ENCODE data around the gene CCDC24. TPM values are rescaled to one million over a fixed set of nuclear protein-coding genes. Genes with fewer than 3 reads are reported as not detected.

CCDC24 gene
- total RNA-seq, 6 donors from 2014 or later = 7.3 to 14.5 (median 10.0) TPM

- Histone ChIP-seq H3K9me3 (no peaks in the 10 kb centered on the region), H3K36me3 (peaks cover 0 to 81% (median 56%) of the 10 kb centered on the region in 4 donors), H3K27me3 (no peaks in the 10 kb centered on the region), H3K4me1 (no peaks in the 10 kb centered on the region), H3K27ac (no peak overlapping the region), H3K4me3 (no peak overlapping the region)
- WGBS, 2 donors = 89 to 93% methylated on average over 2 to 3 of the region's 3 CpGs
- DNase-seq (no peak), ATAC-seq (ENCODE audit: low FRiP score in 2 of 2) (no peak)
- TF ChIP-seq, protein P1, sequence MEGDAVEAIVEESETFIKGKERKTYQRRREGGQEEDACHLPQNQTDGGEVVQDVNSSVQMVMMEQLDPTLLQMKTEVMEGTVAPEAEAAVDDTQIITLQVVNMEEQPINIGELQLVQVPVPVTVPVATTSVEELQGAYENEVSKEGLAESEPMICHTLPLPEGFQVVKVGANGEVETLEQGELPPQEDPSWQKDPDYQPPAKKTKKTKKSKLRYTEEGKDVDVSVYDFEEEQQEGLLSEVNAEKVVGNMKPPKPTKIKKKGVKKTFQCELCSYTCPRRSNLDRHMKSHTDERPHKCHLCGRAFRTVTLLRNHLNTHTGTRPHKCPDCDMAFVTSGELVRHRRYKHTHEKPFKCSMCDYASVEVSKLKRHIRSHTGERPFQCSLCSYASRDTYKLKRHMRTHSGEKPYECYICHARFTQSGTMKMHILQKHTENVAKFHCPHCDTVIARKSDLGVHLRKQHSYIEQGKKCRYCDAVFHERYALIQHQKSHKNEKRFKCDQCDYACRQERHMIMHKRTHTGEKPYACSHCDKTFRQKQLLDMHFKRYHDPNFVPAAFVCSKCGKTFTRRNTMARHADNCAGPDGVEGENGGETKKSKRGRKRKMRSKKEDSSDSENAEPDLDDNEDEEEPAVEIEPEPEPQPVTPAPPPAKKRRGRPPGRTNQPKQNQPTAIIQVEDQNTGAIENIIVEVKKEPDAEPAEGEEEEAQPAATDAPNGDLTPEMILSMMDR (IDR thresholded peaks at IDR 0.05) = no peak
- no peak for TF ChIP-seq EP300 (IDR thresholded peaks at IDR 0.05)
Measured at GRCh38 chr1:43961692-43962091, 29.7 kb upstream of the CCDC24 start.

- peaks cover 0 to 78% (median 54%) of the 10 kb centered on the region in 4 donors for H3K36me3 ChIP-seq
- H3K4me3 ChIP-seq = no peak overlapping the region
- H3K4me1 ChIP-seq = no peaks in the 10 kb centered on the region
- no peak for ATAC-seq (ENCODE audit: low FRiP score in 2 of 2)
- no peaks in the 10 kb centered on the region for H3K27me3 ChIP-seq
- no peak for DNase-seq
- H3K9me3 ChIP-seq = no peaks in the 10 kb centered on the region
- H3K27ac ChIP-seq = no peak overlapping the region
- TF ChIP-seq POLR2A (IDR thresholded peaks at IDR 0.05) = no peak
- no peak for TF ChIP-seq POLR2AphosphoS5 (IDR thresholded peaks at IDR 0.05)
- 89 to 93% methylated on average over 2 of the region's 2 CpGs for WGBS, 2 donors
Measured at GRCh38 chr1:43962324-43962723, 29.1 kb upstream of the CCDC24 start.

DNA sequence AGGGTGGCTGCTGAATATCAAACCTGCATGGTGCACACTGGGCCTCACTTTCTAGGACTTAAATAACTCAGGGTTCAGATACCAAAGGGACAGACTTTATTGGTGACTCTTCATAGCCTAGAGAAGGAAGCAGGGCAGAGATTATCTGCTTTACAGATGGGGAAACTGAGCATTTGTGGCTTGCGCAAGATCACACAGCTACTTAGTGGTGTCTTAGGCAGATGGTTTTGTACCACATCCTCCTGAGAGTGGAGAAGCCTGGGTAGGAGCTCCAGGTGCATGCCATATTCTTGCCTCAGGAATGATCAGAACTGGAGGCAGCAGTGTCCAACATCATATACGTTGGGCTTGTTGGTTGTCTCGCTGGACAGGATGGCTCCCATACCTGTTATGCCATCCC, 28.4 kb upstream of the CCDC24 start:
- DNase-seq (no peak), ATAC-seq (ENCODE audit: low FRiP score in 2 of 2) (no peak)
- 95 to 100% methylated on average over 3 of the region's 3 CpGs for WGBS, 2 donors
- Histone ChIP-seq H3K9me3 (no peaks in the 10 kb centered on the region), H3K27me3 (no peaks in the 10 kb centered on the region), H3K4me1 (no peaks in the 10 kb centered on the region), H3K27ac (no peak overlapping the region), H3K36me3 (peaks cover 0 to 75% (median 51%) of the 10 kb centered on the region in 4 donors), H3K4me3 (no peak overlapping the region)
- TF ChIP-seq POLR2AphosphoS5 (IDR thresholded peaks at IDR 0.05) = no peak
- TF ChIP-seq, protein P1 (IDR thresholded peaks at IDR 0.05) = no peak
- no peak for TF ChIP-seq POLR2A (IDR thresholded peaks at IDR 0.05)
- no peak for TF ChIP-seq EP300 (IDR thresholded peaks at IDR 0.05)

GRCh38 chr1:43963890-43964289, 27.5 kb upstream of the CCDC24 start:
- TF ChIP-seq, protein P1 (IDR thresholded peaks at IDR 0.05) = no peak
- no peak for TF ChIP-seq POLR2A (IDR thresholded peaks at IDR 0.05)
- TF ChIP-seq EP300 (IDR thresholded peaks at IDR 0.05) = no peak
- TF ChIP-seq POLR2AphosphoS5 (IDR thresholded peaks at IDR 0.05) = no peak
- H3K36me3 ChIP-seq = peaks cover 0 to 66% (median 43%) of the 10 kb centered on the region in 4 donors
- DNase-seq (no peak), ATAC-seq (ENCODE audit: low FRiP score in 2 of 2) (no peak)
- H3K27ac ChIP-seq = no peak overlapping the region
- no peak overlapping the region for H3K4me3 ChIP-seq
- WGBS, 2 donors = 79 to 85% methylated on average over 5 of the region's 5 CpGs
- no peaks in the 10 kb centered on the region for H3K9me3 ChIP-seq
- no peaks in the 10 kb centered on the region for H3K4me1 ChIP-seq
- no peaks in the 10 kb centered on the region for H3K27me3 ChIP-seq

DNA sequence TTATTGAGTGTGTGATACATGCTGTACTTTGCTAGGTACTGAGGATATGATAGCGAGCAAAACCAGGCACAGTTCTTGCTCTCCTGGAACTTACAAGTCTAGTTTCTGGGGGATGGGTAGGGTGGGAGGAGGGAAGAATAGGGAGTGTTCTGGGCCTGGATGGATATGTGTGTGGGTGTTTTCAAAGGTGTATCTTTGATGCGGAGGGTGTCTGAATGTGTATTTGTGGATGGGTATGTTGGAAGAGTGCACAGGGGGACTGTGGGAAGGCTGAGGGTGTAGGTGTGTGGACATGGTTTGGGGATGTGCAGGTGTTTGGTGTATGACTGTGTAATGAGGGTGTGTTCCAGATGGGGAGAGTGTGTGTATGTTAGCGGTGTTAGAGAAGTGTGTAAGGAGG, 26.1 kb upstream of the CCDC24 start:
- peaks cover 1 to 11% (median 3%) of the 10 kb centered on the region in 4 donors for H3K4me1 ChIP-seq
- 87 to 91% methylated on average over 2 to 3 of the region's 3 CpGs for WGBS, 2 donors
- H3K36me3 ChIP-seq = peaks cover 0 to 52% (median 33%) of the 10 kb centered on the region in 4 donors
- no peak for DNase-seq
- no peak overlapping the region for H3K4me3 ChIP-seq
- TF ChIP-seq, protein P1 (IDR thresholded peaks at IDR 0.05) = no peak
- TF ChIP-seq POLR2A (IDR thresholded peaks at IDR 0.05) (no peak), EP300 (IDR thresholded peaks at IDR 0.05) (no peak), POLR2AphosphoS5 (IDR thresholded peaks at IDR 0.05) (no peak)
- H3K9me3 ChIP-seq = no peaks in the 10 kb centered on the region
- H3K27ac ChIP-seq = no peak overlapping the region
- ATAC-seq (ENCODE audit: low FRiP score in 2 of 2) = no peak
- H3K27me3 ChIP-seq = no peaks in the 10 kb centered on the region
